AG04450 (cell line): ENCODE results near the gene TMEM63C. TPM values are rescaled to one million over a fixed set of nuclear protein-coding genes. Genes with fewer than 3 reads are reported as not detected.

ENCODE experiments used
- CTCF ChIA-PET: fragments of 300-600, 350-600 bp; formaldehyde crosslinking; extraction: SDS; loops from one replicate; lab custom pipeline; 2022; ENCODE audit warnings: antibody characterized with exemption, inconsistent platforms; lab: Charles Lee
- POLR2A ChIA-PET: fragments of 350-600 bp; formaldehyde crosslinking; extraction: SDS; loops from one replicate; lab custom pipeline; 2021; ENCODE audit warnings: antibody characterized with exemption, inconsistent platforms; lab: Yijun Ruan, JAX
- DNase-seq: peaks from one replicate; pipeline ENCODE4 v3.0.0-alpha.2; 2011; ENCODE audit warnings: low read depth, low spot score
- H3K27ac ChIP-seq: one replicate; pipeline ENCODE4 v1.5.1; 2012; ENCODE audit warnings: low read depth, low read length, control low read depth
- H3K27me3 ChIP-seq: one replicate; pipeline ENCODE4 v1.6.0; 2012; ENCODE audit warnings: low read length; ENCODE audit not compliant: control insufficient read depth, insufficient read depth
- H3K4me3 ChIP-seq: 2 replicates; pipeline ENCODE4 v1.5.1; 2011; ENCODE audit warnings: mild to moderate bottlenecking, low read depth, low read length, control low read depth
- H3K9me3 ChIP-seq: 2 replicates; pipeline ENCODE4 v1.5.1; 2012; ENCODE audit warnings: low read length; ENCODE audit not compliant: control insufficient read depth, insufficient read depth
- CTCF ChIP-seq: IDR thresholded peaks from 2 replicates; pipeline ENCODE4 v1.5.1; 2011; ENCODE audit warnings: low read depth, low read length, control low read depth, inconsistent platforms
- polyA plus RNA-seq: library from polyadenylated mRNA; depleted of rRNA; stranded (reverse); fragments of >200 nt; gene quantifications from 2 replicates; pipeline ENCODE4 v1.2.3, GENCODE V29; 2011

The TMEM63C gene
- polyA plus RNA-seq, 1 experiment, result not detected

GRCh38 chr14:77180726-77181602 lies 634 bp upstream of the TMEM63C start:
- H3K27me3 ChIP-seq, result peaks cover 22% of the 10 kb centered on the region
- CTCF ChIA-PET, result no interaction called here
- no peak overlapping the region for H3K27ac ChIP-seq
- DNase-seq, result no peak
- POLR2A ChIA-PET, result no interaction called here
- no peak overlapping the region for H3K4me3 ChIP-seq
- TF ChIP-seq CTCF, result no peak
- H3K9me3 ChIP-seq, result no peaks in the 10 kb centered on the region

GRCh38 chr14:77183896-77184295 lies 2.3 kb downstream of the TMEM63C start:
- no peak for TF ChIP-seq CTCF
- no peak overlapping the region for H3K27ac ChIP-seq
- POLR2A ChIA-PET, result no interaction called here
- H3K9me3 ChIP-seq, result no peaks in the 10 kb centered on the region
- no peak overlapping the region for H3K4me3 ChIP-seq
- CTCF ChIA-PET, result no interaction called here
- peaks cover 25% of the 10 kb centered on the region for H3K27me3 ChIP-seq
- no peak for DNase-seq

- Histone ChIP-seq H3K4me3 (no peak overlapping the region), H3K27ac (no peak overlapping the region), H3K27me3 (peaks cover 25% of the 10 kb centered on the region), H3K9me3 (no peaks in the 10 kb centered on the region)
- no peak for TF ChIP-seq CTCF
- POLR2A ChIA-PET, result no interaction called here
- CTCF ChIA-PET, result no interaction called here
- no peak for DNase-seq
Measured at GRCh38 chr14:77184396-77185092, 2.9 kb downstream of the TMEM63C start.

DNA sequence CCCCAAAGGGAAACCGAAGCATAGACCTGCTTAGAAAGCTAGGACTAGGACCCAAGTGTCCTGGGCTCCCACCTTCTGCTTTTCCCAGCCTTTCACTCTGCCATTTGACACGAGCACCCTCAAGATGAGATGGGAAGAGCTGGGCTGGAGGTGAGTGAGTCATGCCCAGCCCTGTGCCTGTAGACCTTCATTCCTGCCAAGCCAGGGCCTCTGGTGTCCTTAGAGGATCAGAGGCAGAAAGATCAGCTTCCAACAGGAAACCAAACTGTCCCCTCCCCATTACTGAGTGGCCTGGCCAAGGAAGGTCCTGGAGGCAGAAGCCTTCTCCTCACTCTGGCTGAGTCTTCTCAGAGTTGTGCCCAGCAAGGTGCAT lies 3.5 kb downstream of the TMEM63C start:
- Histone ChIP-seq H3K9me3 (no peaks in the 10 kb centered on the region), H3K27me3 (peaks cover 25% of the 10 kb centered on the region), H3K4me3 (no peak overlapping the region), H3K27ac (no peak overlapping the region)
- DNase-seq, result no peak
- ChIA-PET POLR2A (no interaction called here), CTCF (no interaction called here)
- TF ChIP-seq CTCF, result no peak

DNA sequence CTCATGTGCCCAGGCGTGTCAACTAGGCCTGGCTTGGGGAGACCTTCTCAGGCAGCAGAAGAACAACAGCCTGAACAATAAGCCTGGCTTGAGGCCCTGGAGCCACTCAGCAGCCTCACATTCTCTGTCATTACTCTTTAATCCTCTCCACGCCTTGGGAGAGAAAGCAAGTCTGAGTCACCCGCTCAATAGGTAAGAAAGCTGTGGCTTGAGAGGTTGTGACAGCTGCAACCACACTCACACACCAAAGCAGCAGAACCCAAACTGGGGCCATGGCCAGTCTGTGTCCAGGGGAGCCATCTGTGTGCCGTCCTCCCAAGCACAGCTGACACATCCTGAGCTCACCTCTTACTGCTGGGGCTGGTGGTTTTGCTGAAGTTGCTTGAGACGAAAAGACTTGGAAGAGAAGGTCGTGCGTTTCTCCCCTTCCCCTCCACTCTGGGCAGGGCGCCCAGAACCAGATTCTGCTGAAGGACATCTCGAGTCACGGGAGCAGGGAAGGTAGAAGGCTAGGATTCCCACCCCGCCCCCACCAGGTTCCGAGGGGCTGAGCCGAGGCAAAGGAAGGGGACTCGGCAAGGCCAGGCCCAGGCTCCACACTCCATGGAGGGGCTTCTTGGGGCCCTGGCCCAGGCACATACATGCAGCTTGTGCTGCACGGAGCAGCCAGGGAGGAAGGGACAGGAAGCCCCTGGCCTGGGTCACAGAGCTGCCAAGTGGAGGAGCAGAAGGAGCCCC lies 5.5 kb downstream of the TMEM63C start:
- H3K9me3 ChIP-seq, result no peaks in the 10 kb centered on the region
- ChIA-PET CTCF (no interaction called here), POLR2A (no interaction called here)
- H3K4me3 ChIP-seq, result no peak overlapping the region
- TF ChIP-seq CTCF, result no peak
- H3K27me3 ChIP-seq, result peaks cover 20% of the 10 kb centered on the region
- DNase-seq, result no peak
- H3K27ac ChIP-seq, result no peak overlapping the region
